ENCODE data around the gene CHAMP1. TPM values are rescaled to one million over a fixed set of nuclear protein-coding genes. Genes with fewer than 3 reads are reported as not detected.

CHAMP1 gene
- total and polyA plus RNA-seq, 2 of the 13 experiments (the other 11 are each of a cell fraction or from before 2014, with no cell fraction given), result 8.4 to 9.7 TPM

DNA sequence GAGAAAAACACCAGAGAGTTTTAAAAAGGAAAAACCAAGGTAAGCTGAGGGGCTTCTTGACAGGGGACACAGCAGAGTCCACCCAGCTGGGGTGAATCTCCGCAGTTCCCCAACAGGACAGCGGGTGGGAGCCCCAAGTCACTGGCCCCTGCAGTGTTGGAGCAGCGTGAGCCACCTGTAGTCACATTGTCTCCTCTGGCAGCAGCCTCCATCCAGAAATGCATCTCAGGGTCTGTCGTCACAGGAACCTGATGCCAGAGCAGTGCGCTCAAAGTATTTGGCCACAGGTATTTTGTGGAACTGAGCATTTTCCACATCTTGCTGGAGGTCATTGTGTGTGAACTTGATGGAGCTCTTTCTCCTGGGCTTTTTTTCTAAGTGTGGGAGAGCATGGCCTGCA, 24.7 kb downstream of the CHAMP1 start:
- BruUV-seq (replicated peaks), result no TSS peak

DNA sequence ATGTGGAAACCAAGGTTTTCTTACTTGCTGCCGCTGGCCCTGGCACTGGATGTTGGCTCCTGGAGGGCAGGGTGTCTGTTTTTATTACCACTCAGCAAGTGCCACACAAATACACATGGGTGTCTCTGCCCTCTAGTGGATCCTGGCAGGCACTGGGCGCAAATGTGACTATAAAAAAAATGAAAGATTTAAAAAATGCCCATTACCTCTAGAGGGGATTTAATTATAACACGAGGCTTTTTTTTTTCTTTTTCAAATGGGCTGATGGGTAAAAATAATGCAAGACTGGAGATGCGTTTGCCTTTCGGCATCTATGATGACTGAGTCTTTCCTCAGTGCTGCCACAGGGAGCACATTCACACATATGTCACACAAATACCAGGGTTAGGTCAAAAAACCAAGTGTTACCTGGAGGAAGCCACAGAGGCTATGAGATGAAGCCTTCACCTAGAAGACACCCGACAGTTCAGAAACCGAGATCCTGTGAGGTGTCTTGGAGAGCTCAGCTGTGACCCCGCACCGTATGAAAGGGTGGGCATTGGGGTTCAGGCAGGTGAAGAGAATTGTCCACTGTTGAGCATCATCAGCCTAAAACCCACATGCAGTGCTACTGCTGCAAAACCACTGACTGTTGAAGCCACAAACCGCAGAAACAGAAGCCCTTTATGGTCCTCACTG, 25.7 kb downstream of the CHAMP1 start:
- FAIRE-seq, result no peak
- Histone ChIP-seq H3K36me3 (replicated peaks in 1 of 2; ENCODE audit: control insufficient read depth in 1 of 2, insufficient read depth in 2 of 2, low read length in 2 of 2) (no peaks in the 10 kb centered on the region), H3K27ac (ENCODE audit: extremely low read length, insufficient read depth, low read length) (no peak overlapping the region), H3K9me3 (ENCODE audit: low read length) (no peaks in the 10 kb centered on the region), H3K4me1 (ENCODE audit: insufficient read depth, low read length) (no peaks in the 10 kb centered on the region), H3K79me2 (ENCODE audit: insufficient read depth, low read length) (no peaks in the 10 kb centered on the region), H3K4me2 (ENCODE audit: low read depth, low read length) (no peak overlapping the region), H4K20me1 (ENCODE audit: insufficient read depth, low read length) (no peaks in the 10 kb centered on the region), H3K9ac (ENCODE audit: insufficient read depth, low read depth, low read length) (no peak overlapping the region), H3K27me3 (ENCODE audit: control insufficient read depth in 1 of 2, insufficient read depth in 2 of 2, low read length in 2 of 2) (no peaks in the 10 kb centered on the region), H3K4me3 (replicated peaks in 1 of 3; ENCODE audit: insufficient read depth in 1 of 3, low read depth in 2 of 3, low read length in 3 of 3) (no peak overlapping the region), H2AFZ (ENCODE audit: low read length) (no peak overlapping the region)
- 32% methylated on average over 10 of the region's 10 CpGs for WGBS (ENCODE audit: low lambda C conversion rate)
- BruUV-seq (replicated peaks), result no TSS peak
- ChIA-PET CTCF (ENCODE audit: low intra/inter-chr PET ratio, low total read pairs) (no interaction called here), POLR2A (no interaction called here)
- intact Hi-C loops (cut with micrococcal nuclease; ENCODE audit: unreplicated experiment), result no loop called here
- peak; percentile 49 for ATAC-seq
- in situ Hi-C loops (cut with HindIII; ENCODE audit: extremely low pct_ligation_motif_present, low pct_unique_long_range_greater_than_20kb), result no loop called here
- peak; percentile 22 for DNase-seq (ENCODE audit: low spot score)
- TF ChIP-seq THYN1 (CRISPR knock-in tag; IDR thresholded peaks at IDR 0.05; ENCODE audit: borderline replicate concordance, low read depth) (no peak), STAG1 (CRISPR knock-in tag; IDR thresholded peaks at IDR 0.05) (peak; percentile 19), ZNF720 (CRISPR knock-in tag; IDR thresholded peaks at IDR 0.05) (no peak), LCORL (IDR thresholded peaks at IDR 0.05) (no peak), LCORL (CRISPR knock-in tag; IDR thresholded peaks at IDR 0.05) (no peak), ZNF772 (CRISPR knock-in tag; IDR thresholded peaks at IDR 0.05) (no peak)
- TF ChIP-seq, protein P1, sequence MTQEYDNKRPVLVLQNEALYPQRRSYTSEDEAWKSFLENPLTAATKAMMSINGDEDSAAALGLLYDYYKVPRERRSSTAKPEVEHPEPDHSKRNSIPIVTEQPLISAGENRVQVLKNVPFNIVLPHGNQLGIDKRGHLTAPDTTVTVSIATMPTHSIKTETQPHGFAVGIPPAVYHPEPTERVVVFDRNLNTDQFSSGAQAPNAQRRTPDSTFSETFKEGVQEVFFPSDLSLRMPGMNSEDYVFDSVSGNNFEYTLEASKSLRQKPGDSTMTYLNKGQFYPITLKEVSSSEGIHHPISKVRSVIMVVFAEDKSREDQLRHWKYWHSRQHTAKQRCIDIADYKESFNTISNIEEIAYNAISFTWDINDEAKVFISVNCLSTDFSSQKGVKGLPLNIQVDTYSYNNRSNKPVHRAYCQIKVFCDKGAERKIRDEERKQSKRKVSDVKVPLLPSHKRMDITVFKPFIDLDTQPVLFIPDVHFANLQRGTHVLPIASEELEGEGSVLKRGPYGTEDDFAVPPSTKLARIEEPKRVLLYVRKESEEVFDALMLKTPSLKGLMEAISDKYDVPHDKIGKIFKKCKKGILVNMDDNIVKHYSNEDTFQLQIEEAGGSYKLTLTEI (CRISPR knock-in tag; conservative IDR thresholded peaks at IDR 0.05), result no peak
- TF ChIP-seq, protein P2, sequence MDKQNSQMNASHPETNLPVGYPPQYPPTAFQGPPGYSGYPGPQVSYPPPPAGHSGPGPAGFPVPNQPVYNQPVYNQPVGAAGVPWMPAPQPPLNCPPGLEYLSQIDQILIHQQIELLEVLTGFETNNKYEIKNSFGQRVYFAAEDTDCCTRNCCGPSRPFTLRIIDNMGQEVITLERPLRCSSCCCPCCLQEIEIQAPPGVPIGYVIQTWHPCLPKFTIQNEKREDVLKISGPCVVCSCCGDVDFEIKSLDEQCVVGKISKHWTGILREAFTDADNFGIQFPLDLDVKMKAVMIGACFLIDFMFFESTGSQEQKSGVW (CRISPR knock-in tag; IDR thresholded peaks at IDR 0.05; ENCODE audit: borderline replicate concordance), result no peak
- TF ChIP-seq, protein P3, sequence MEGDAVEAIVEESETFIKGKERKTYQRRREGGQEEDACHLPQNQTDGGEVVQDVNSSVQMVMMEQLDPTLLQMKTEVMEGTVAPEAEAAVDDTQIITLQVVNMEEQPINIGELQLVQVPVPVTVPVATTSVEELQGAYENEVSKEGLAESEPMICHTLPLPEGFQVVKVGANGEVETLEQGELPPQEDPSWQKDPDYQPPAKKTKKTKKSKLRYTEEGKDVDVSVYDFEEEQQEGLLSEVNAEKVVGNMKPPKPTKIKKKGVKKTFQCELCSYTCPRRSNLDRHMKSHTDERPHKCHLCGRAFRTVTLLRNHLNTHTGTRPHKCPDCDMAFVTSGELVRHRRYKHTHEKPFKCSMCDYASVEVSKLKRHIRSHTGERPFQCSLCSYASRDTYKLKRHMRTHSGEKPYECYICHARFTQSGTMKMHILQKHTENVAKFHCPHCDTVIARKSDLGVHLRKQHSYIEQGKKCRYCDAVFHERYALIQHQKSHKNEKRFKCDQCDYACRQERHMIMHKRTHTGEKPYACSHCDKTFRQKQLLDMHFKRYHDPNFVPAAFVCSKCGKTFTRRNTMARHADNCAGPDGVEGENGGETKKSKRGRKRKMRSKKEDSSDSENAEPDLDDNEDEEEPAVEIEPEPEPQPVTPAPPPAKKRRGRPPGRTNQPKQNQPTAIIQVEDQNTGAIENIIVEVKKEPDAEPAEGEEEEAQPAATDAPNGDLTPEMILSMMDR (CRISPR knock-in tag; IDR thresholded peaks at IDR 0.05), result peak; percentile 47
- TF ChIP-seq, protein P4, sequence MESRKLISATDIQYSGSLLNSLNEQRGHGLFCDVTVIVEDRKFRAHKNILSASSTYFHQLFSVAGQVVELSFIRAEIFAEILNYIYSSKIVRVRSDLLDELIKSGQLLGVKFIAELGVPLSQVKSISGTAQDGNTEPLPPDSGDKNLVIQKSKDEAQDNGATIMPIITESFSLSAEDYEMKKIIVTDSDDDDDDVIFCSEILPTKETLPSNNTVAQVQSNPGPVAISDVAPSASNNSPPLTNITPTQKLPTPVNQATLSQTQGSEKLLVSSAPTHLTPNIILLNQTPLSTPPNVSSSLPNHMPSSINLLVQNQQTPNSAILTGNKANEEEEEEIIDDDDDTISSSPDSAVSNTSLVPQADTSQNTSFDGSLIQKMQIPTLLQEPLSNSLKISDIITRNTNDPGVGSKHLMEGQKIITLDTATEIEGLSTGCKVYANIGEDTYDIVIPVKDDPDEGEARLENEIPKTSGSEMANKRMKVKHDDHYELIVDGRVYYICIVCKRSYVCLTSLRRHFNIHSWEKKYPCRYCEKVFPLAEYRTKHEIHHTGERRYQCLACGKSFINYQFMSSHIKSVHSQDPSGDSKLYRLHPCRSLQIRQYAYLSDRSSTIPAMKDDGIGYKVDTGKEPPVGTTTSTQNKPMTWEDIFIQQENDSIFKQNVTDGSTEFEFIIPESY (CRISPR knock-in tag; IDR thresholded peaks at IDR 0.05), result no peak

More for the DNA sequence above, 24.7 kb downstream of the CHAMP1 start:
- POLR2A ChIA-PET, result no interaction called here
- no peaks in the 10 kb centered on the region for H3K9me3 ChIP-seq (ENCODE audit: low read length)
- TF ChIP-seq POLR2A (IDR thresholded peaks at IDR 0.05; ENCODE audit: insufficient read depth in 1 of 2, low read depth in 2 of 2, low read length in 2 of 2), result no peak
- no peak overlapping the region for H3K4me2 ChIP-seq (ENCODE audit: low read depth, low read length)
- H3K36me3 ChIP-seq (replicated peaks in 1 of 2; ENCODE audit: control insufficient read depth in 1 of 2, insufficient read depth in 2 of 2, low read length in 2 of 2), result no peaks in the 10 kb centered on the region
- WGBS (ENCODE audit: low lambda C conversion rate), result 83% methylated on average over 3 of the region's 5 CpGs
- H3K4me1 ChIP-seq (ENCODE audit: insufficient read depth, low read length), result no peaks in the 10 kb centered on the region
- ATAC-seq (no peak), FAIRE-seq (no peak), DNase-seq (ENCODE audit: low spot score) (no peak)
- CTCF ChIA-PET (ENCODE audit: low intra/inter-chr PET ratio, low total read pairs), result no interaction called here
- intact Hi-C loops (cut with micrococcal nuclease; ENCODE audit: unreplicated experiment) (no loop called here), in situ Hi-C loops (cut with HindIII; ENCODE audit: extremely low pct_ligation_motif_present, low pct_unique_long_range_greater_than_20kb) (no loop called here)
- no peak overlapping the region for H3K27ac ChIP-seq (ENCODE audit: extremely low read length, insufficient read depth, low read length)
- H4K20me1 ChIP-seq (ENCODE audit: insufficient read depth, low read length), result no peaks in the 10 kb centered on the region
- no peak overlapping the region for H3K4me3 ChIP-seq (replicated peaks in 1 of 3; ENCODE audit: insufficient read depth in 1 of 3, low read depth in 2 of 3, low read length in 3 of 3)
- no peaks in the 10 kb centered on the region for H3K79me2 ChIP-seq (ENCODE audit: insufficient read depth, low read length)
- no peak overlapping the region for H3K9ac ChIP-seq (ENCODE audit: insufficient read depth, low read depth, low read length)
- no peak overlapping the region for H2AFZ ChIP-seq (ENCODE audit: low read length)
- no peaks in the 10 kb centered on the region for H3K27me3 ChIP-seq (ENCODE audit: control insufficient read depth in 1 of 2, insufficient read depth in 2 of 2, low read length in 2 of 2)
